ENCODE data around the gene DDX19B.
"Not testable (repeated sequence)": the region's sequence is repeated elsewhere in the genome, so short reads cannot be mapped to it uniquely, and the experiment has no call there.

DNA sequence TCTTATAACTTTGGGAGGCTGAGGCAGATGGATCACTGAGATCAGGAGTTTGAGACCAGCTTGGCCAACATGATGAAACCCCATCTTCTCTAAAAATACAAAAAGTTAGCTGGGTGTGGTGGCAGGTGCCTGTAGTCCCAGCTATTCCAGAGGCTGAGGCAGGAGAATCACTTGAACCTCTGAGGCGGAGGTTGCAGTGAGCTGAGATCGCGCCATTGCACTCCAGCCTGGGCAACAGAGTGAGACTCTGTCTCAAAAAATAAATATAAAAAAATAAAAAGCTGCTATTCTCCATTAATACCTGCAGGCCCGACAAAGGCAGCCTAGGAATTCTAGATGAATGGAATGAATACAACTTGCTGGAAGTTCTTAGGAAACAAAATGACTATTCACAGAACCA is 49.3 kb upstream of the DDX19B start:
- TF ChIP-seq CTCF, EP300 (IDR thresholded peaks at IDR 0.05): not testable (repeated sequence)

All from sigmoid colon (tissue), 4 donors.